Omental fat pad (tissue), 4 donors: ENCODE results near the gene HOXD11. TPM values are rescaled to one million over a fixed set of nuclear protein-coding genes. Genes with fewer than 3 reads are reported as not detected.

Experiments
- ATAC-seq: fragments of 150-250 bp; one replicate; pipeline ENCODE4 v1.9.1; 2016; ENCODE audit warnings: mild to moderate bottlenecking, moderate library complexity; ENCODE audit not compliant: low FRiP score
- DNase-seq: peaks from one replicate; pipeline ENCODE4 v3.0.0-alpha.2; 2019; ENCODE audit warnings: low spot score
- CTCF ChIP-seq, 3 donors: fragments of 450-650 bp; IDR thresholded peaks; one replicate each; pipeline ENCODE4 v1.5.1; 2016 to 2017; ENCODE audit warnings: antibody characterized with exemption in 3 of 3, mild to moderate bottlenecking in 3 of 3, moderate library complexity in 2 of 3
- total RNA-seq, 4 donors: library from RNA; depleted of rRNA; stranded (reverse); fragments of >200 nt; gene quantifications; one replicate each; pipeline ENCODE4 v1.1.0, GENCODE V29; 2016

Gene HOXD11
- total RNA-seq, 4 donors from 2014 or later, result not detected

- ATAC-seq (no peak), DNase-seq (no peak)
- TF ChIP-seq CTCF (IDR thresholded peaks at IDR 0.05), result no peak
Measured at GRCh38 chr2:176095421-176095820, 11.7 kb upstream of the HOXD11 start.

GRCh38 chr2:176096243-176096985 is 10.7 kb upstream of the HOXD11 start:
- no peak for TF ChIP-seq CTCF (IDR thresholded peaks at IDR 0.05)
- no peak for DNase-seq
- ATAC-seq, result no peak

- DNase-seq, result no peak
- peak; percentile 82 for ATAC-seq
- no peak for TF ChIP-seq CTCF (IDR thresholded peaks at IDR 0.05)
Measured at GRCh38 chr2:176096986-176097819, 9.9 kb upstream of the HOXD11 start.

GRCh38 chr2:176097820-176098365 is 9.2 kb upstream of the HOXD11 start:
- ATAC-seq, result no peak

GRCh38 chr2:176098366-176099158 is 8.5 kb upstream of the HOXD11 start:
- ATAC-seq (no peak), DNase-seq (no peak)
- no peak for TF ChIP-seq CTCF (IDR thresholded peaks at IDR 0.05)

More at GRCh38 chr2:176097820-176098365, 9.2 kb upstream of the HOXD11 start:
- no peak for DNase-seq
- TF ChIP-seq CTCF (IDR thresholded peaks at IDR 0.05), result no peak

- DNase-seq (no peak), ATAC-seq (no peak)
- no peak for TF ChIP-seq CTCF (IDR thresholded peaks at IDR 0.05)
Measured at GRCh38 chr2:176099159-176099727, 7.8 kb upstream of the HOXD11 start.
